Mesenchymal stem cell (in vitro differentiated cells and primary cell): ENCODE measurements around the gene TUBA4A.
"Not testable (repeated sequence)": the region's sequence is repeated elsewhere in the genome, so short reads cannot be mapped to it uniquely, and the experiment has no call there.

Experiments
- DNase-seq: peaks from one replicate; pipeline ENCODE4 v3.0.0-alpha.2; 2013
- H2AFZ ChIP-seq: one replicate; pipeline ENCODE4 v1.6.1; 2013; ENCODE audit warnings: low read depth, mild to moderate bottlenecking, control low read depth, inconsistent platforms, low read length, moderate library complexity
- H2AK5ac ChIP-seq: 2 replicates; pipeline ENCODE4 v1.6.1; 2013; ENCODE audit warnings: low read length, moderate library complexity, mild to moderate bottlenecking, inconsistent platforms; ENCODE audit not compliant: severe bottlenecking
- H2BK120ac ChIP-seq: one replicate; pipeline ENCODE4 v1.6.1; 2013; ENCODE audit warnings: low read depth, mild to moderate bottlenecking, inconsistent platforms, low read length, moderate library complexity
- H2BK12ac ChIP-seq, 2 experiments: one replicate each; pipeline ENCODE4 v1.6.1; 2013; ENCODE audit warnings: inconsistent platforms in 2 of 2, low read length in 2 of 2, mild to moderate bottlenecking in 2 of 2, moderate library complexity in 2 of 2, control low read depth in 1 of 2
- H2BK15ac ChIP-seq: one replicate; pipeline ENCODE4 v1.6.1; 2013; ENCODE audit warnings: mild to moderate bottlenecking, low read depth, inconsistent platforms; ENCODE audit not compliant: poor library complexity, severe bottlenecking
- H2BK5ac ChIP-seq: 2 replicates; pipeline ENCODE4 v1.6.1; 2013; ENCODE audit warnings: low read depth, mild to moderate bottlenecking, low read length, control low read depth, inconsistent platforms; ENCODE audit not compliant: poor library complexity, severe bottlenecking
- H3K14ac ChIP-seq, 2 experiments: one replicate each; pipeline ENCODE4 v1.6.1; 2013; ENCODE audit warnings: inconsistent platforms in 2 of 2, low read length in 2 of 2, control low read depth in 1 of 2, mild to moderate bottlenecking in 1 of 2, moderate library complexity in 1 of 2
- H3K18ac ChIP-seq, 2 experiments: one replicate each; pipeline ENCODE4 v1.6.1; 2013; ENCODE audit warnings: inconsistent platforms in 2 of 2, low read length in 2 of 2, control low read depth in 1 of 2, low read depth in 1 of 2, mild to moderate bottlenecking in 1 of 2
- H3K23ac ChIP-seq, 2 experiments: one replicate each; pipeline ENCODE4 v1.6.1; 2013; ENCODE audit warnings: inconsistent platforms in 2 of 2, low read length in 2 of 2, mild to moderate bottlenecking in 2 of 2, moderate library complexity in 2 of 2, control low read depth in 1 of 2
- H3K27ac ChIP-seq: 2 replicates; pipeline ENCODE4 v1.5.1; 2013; ENCODE audit warnings: mild to moderate bottlenecking, moderate library complexity, low read length, control low read depth, inconsistent platforms; ENCODE audit not compliant: poor library complexity, severe bottlenecking
- H3K27me3 ChIP-seq, 2 experiments: 2 replicates each; pipeline versions ENCODE4 v1.6.1 to v1.7.0; 2013; ENCODE audit warnings: low read length in 2 of 2, mild to moderate bottlenecking in 2 of 2, moderate library complexity in 2 of 2, control low read depth in 1 of 2, inconsistent platforms in 1 of 2; ENCODE audit not compliant: control insufficient read depth in 1 of 2, insufficient read depth in 1 of 2
- H3K36me3 ChIP-seq, 2 experiments: 2 replicates each; pipeline versions ENCODE4 v1.6.1 to v1.7.0; 2013; ENCODE audit warnings: low read length in 2 of 2, control low read depth in 1 of 2, inconsistent platforms in 1 of 2, low read depth in 1 of 2, mild to moderate bottlenecking in 1 of 2; ENCODE audit not compliant: insufficient read depth in 2 of 2, control insufficient read depth in 1 of 2
- H3K4ac ChIP-seq, 2 experiments: one replicate each; pipeline ENCODE4 v1.6.1; 2013; ENCODE audit warnings: inconsistent platforms in 2 of 2, low read length in 2 of 2, mild to moderate bottlenecking in 2 of 2, moderate library complexity in 2 of 2, control low read depth in 1 of 2, low read depth in 1 of 2
- H3K4me1 ChIP-seq: 2 replicates; pipeline ENCODE4 v1.6.1; 2013; ENCODE audit warnings: low read depth, low read length, control low read depth; ENCODE audit not compliant: control insufficient read depth, insufficient read depth
- H3K4me2 ChIP-seq: 2 replicates; pipeline ENCODE4 v1.6.1; 2013; ENCODE audit warnings: low read length, mild to moderate bottlenecking, inconsistent platforms; ENCODE audit not compliant: poor library complexity, severe bottlenecking
- H3K4me3 ChIP-seq, 2 experiments: 2 replicates each; pipeline versions ENCODE4 v1.5.1 to v1.7.0; 2013; ENCODE audit warnings: low read length in 2 of 2, mild to moderate bottlenecking in 2 of 2, control low read depth in 1 of 2, low read depth in 1 of 2; ENCODE audit not compliant: insufficient read depth in 1 of 2
- H3K79me1 ChIP-seq: replicated peaks from 2 replicates; pipeline ENCODE4 v1.6.1; 2013; ENCODE audit warnings: mild to moderate bottlenecking, control low read depth, low read length, inconsistent platforms; ENCODE audit not compliant: poor library complexity, severe bottlenecking
- H3K9ac ChIP-seq: 2 replicates; pipeline ENCODE4 v1.7.0; 2013; ENCODE audit warnings: mild to moderate bottlenecking, low read length, moderate library complexity
- H3K9me3 ChIP-seq: 2 replicates; pipeline ENCODE4 v1.7.0; 2013; ENCODE audit warnings: mild to moderate bottlenecking, low read length; ENCODE audit not compliant: control insufficient read depth
- H4K8ac ChIP-seq: one replicate; pipeline ENCODE4 v1.6.1; 2013; ENCODE audit warnings: inconsistent platforms, mild to moderate bottlenecking, low read length, moderate library complexity
- H4K91ac ChIP-seq: one replicate; pipeline ENCODE4 v1.6.1; 2013; ENCODE audit warnings: mild to moderate bottlenecking, low read length, inconsistent platforms
- WGBS: methylation state at CpG from one replicate; pipeline ENCODE4 v1.1.7; 2013; ENCODE audit warnings: mixed read lengths; 5-methylcytosine and 5-hydroxymethylcytosine counted together
- small RNA-seq: library from polyadenylated mRNA; stranded (forward); fragments of <200 nt; extraction: miRNeasy Mini kit (QIAGEN cat#:217004); gene quantifications from one replicate; pipeline ENCODE3, GENCODE V24; 2013; ENCODE audit warnings: low read depth

The TUBA4A gene

DNA sequence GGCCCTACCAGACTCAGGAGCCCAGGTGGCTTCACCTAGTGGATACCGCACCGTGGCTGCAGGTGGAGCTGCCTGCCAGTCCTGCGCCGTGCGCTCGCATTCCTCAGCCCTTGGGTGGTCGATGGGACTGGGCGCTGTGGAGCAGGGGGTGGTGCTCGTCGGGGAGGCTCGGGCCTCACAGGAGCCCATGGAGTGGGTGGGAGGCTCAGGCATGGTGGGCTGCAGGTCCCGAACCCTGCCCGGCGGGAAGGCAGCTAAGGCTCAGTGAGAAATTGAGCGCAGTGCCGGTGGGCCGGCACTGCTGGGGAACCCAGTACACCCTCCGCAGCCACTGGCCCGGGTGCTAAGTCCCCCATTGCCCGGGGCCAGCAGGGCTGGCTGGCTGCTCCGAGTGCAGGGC lies 52.4 kb downstream of the TUBA4A start:
- H2AK5ac ChIP-seq, H3K9me3 ChIP-seq, H4K91ac ChIP-seq, H2BK120ac ChIP-seq, H3K27ac ChIP-seq, DNase-seq, H3K4me2 ChIP-seq, H4K8ac ChIP-seq, H3K23ac ChIP-seq, H2AFZ ChIP-seq, H3K9ac ChIP-seq, H3K36me3 ChIP-seq, H3K79me1 ChIP-seq, H2BK15ac ChIP-seq, H3K4ac ChIP-seq, H3K4me1 ChIP-seq, H2BK12ac ChIP-seq, H3K18ac ChIP-seq, H2BK5ac ChIP-seq, H3K4me3 ChIP-seq, H3K14ac ChIP-seq: not testable (repeated sequence)
- peaks cover 11 to 14% of the 10 kb centered on the region in 2 experiments for H3K27me3 ChIP-seq
- 97% methylated on average over 16 of the region's 21 CpGs for WGBS

DNA sequence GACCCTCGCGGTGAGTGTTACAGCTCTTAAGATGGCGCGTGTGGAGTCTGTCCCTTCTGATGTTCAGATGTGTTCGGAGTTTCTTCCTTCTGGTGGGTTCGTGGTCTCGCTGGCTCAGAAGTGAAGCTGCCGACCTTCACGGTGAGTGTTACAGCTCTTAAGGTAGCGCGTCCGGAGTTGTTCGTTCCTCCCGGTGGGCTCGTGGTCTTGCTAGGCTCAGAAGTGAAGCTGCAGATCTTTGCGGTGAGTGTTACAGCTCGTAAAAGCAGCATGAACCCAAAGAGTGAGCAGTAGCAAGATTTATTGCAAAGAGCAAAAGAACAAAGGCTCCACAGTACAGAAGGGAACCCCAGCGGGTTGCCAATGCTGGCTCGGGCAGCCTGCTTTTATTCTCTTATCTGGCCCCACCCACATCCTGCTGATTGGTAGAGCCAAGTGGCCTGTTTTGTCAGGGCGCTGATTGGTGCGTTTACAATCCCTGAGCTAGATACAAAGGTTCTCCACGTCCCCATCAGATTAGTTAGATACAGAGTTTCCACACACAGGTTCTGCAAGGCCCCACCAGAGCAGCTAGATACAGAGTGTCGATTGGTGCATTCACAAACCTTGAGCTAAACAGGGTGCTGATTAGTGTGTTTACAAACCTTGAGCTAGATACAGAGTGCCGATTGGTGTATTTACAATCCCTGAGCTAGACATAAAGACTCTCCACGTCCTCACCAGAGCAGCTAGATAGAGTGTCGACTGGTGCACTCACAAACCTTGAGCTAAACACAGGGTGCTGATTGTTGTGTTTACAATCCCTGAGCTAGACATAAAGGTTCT lies 53.0 kb downstream of the TUBA4A start:
- H3K9me3 ChIP-seq, H3K9ac ChIP-seq, H2BK15ac ChIP-seq, H4K8ac ChIP-seq, H3K4me3 ChIP-seq, H3K18ac ChIP-seq, H3K27ac ChIP-seq, H3K36me3 ChIP-seq, H3K14ac ChIP-seq, H3K79me1 ChIP-seq, H3K4me1 ChIP-seq, H2BK120ac ChIP-seq, H2BK12ac ChIP-seq, H4K91ac ChIP-seq, H3K23ac ChIP-seq, H2BK5ac ChIP-seq, H2AK5ac ChIP-seq, H2AFZ ChIP-seq, DNase-seq, H3K4ac ChIP-seq, H3K4me2 ChIP-seq: not testable (repeated sequence)
- H3K27me3 ChIP-seq = peaks cover 11 to 17% of the 10 kb centered on the region in 2 experiments
- 88% methylated on average over 23 of the region's 26 CpGs for WGBS

Small RNA genes lying within 50 kb of the gene (small RNA-seq; reads per million reads assigned to genes)
- 3.2 reads per million, percentile 20 among the genes with 10 or more reads in this experiment for gene MIR153-1
